Endothelial cell of umbilical vein (primary cell): ENCODE measurements around the gene GRIN3B. TPM values are rescaled to one million over a fixed set of nuclear protein-coding genes. Genes with fewer than 3 reads are reported as not detected.

ENCODE experiments used
- BruUV-seq: library from RNA; stranded (reverse); fragments of 400-500 nt; replicated peaks from 2 replicates; lab custom pipeline; 2021; lab: Mats Ljungman, UMichigan
- CTCF ChIA-PET: fragments of 300-600, 350-600 bp; sonication (Branson Sonifier 250); formaldehyde crosslinking; loops from one replicate; lab custom pipeline; 2021; ENCODE audit warnings: antibody characterized with exemption, inconsistent platforms; lab: Charles Lee
- POLR2A ChIA-PET: fragments of 300-600, 350-600 bp; sonication (Branson Sonifier 250); formaldehyde crosslinking; loops from one replicate; lab custom pipeline; 2021; ENCODE audit warnings: antibody characterized with exemption, inconsistent platforms; lab: Charles Lee
- DNase-seq: peaks from one replicate; pipeline ENCODE4 v3.0.0-alpha.2; 2011; ENCODE audit warnings: low read depth, low spot score
- FAIRE-seq: peaks from 2 replicates; lab custom pipeline; 2011; peaks lifted over from hg19 to GRCh38; lab: Jason Lieb, UNC
- H2AFZ ChIP-seq: 2 replicates; pipeline ENCODE4 v1.6.0; 2012; ENCODE audit warnings: low read depth, low read length, control low read depth, inconsistent platforms
- H3K27ac ChIP-seq: 2 replicates; pipeline ENCODE4 v1.5.1; 2011; ENCODE audit warnings: low read depth, mild to moderate bottlenecking, control low read depth, low read length, moderate library complexity; ENCODE audit not compliant: insufficient read depth
- H3K27me3 ChIP-seq, 2 experiments: 2 replicates each; pipeline versions ENCODE4 v1.6.0 to v1.6.1; 2011; ENCODE audit warnings: low read length in 2 of 2, mixed read lengths in 1 of 2; ENCODE audit not compliant: control insufficient read depth in 2 of 2, insufficient read depth in 2 of 2
- H3K36me3 ChIP-seq, 2 experiments: 2 replicates in 1 of 2; 3 replicates in 1 of 2; pipeline ENCODE4 v1.5.1; 2011; ENCODE audit warnings: low read length in 2 of 2, mild to moderate bottlenecking in 1 of 2, moderate library complexity in 1 of 2; ENCODE audit not compliant: control insufficient read depth in 2 of 2, insufficient read depth in 2 of 2; ENCODE audit errors: extremely low read depth in 1 of 2
- H3K4me1 ChIP-seq: 3 replicates; pipeline ENCODE4 v1.5.1; 2011; ENCODE audit warnings: mild to moderate bottlenecking, low read length; ENCODE audit not compliant: control insufficient read depth, insufficient read depth; ENCODE audit errors: extremely low read depth
- H3K4me2 ChIP-seq: 2 replicates; pipeline ENCODE4 v1.6.1; 2011; ENCODE audit warnings: low read length, control low read depth, mixed read lengths; ENCODE audit not compliant: insufficient read depth
- H3K4me3 ChIP-seq, 3 experiments: fragments of 200-600 bp in 1 of 3; sonication (generic), shearing (Covaris generic) in 1 of 3; replicated peaks in 1 of 3; 2 replicates each; pipeline ENCODE4 v1.5.1; 2011 to 2016; ENCODE audit warnings: control low read depth in 3 of 3, low read length in 3 of 3, mild to moderate bottlenecking in 2 of 3, inconsistent platforms in 1 of 3, low read depth in 1 of 3, moderate library complexity in 1 of 3; ENCODE audit not compliant: insufficient read depth in 1 of 3
- H3K79me2 ChIP-seq: 2 replicates; pipeline ENCODE4 v1.6.0; 2012; ENCODE audit warnings: low read length, inconsistent platforms; ENCODE audit not compliant: control insufficient read depth, insufficient read depth
- H3K9ac ChIP-seq: replicated peaks from 2 replicates; pipeline ENCODE3; 2011; ENCODE audit warnings: low read length, control low read depth; ENCODE audit not compliant: insufficient read depth; ENCODE audit errors: extremely low read depth
- H3K9me1 ChIP-seq: replicated peaks from 3 replicates; pipeline ENCODE4 v1.6.0; 2011; ENCODE audit warnings: mild to moderate bottlenecking, low read length; ENCODE audit not compliant: control insufficient read depth, insufficient read depth; ENCODE audit errors: extremely low read depth
- H3K9me3 ChIP-seq: replicated peaks from 2 replicates; pipeline ENCODE4 v1.5.1; 2012; ENCODE audit warnings: low read length, inconsistent platforms; ENCODE audit not compliant: control insufficient read depth, insufficient read depth
- H4K20me1 ChIP-seq: replicated peaks from 2 replicates; pipeline ENCODE3; 2011; ENCODE audit warnings: mild to moderate bottlenecking, low read length; ENCODE audit not compliant: control insufficient read depth, insufficient read depth; ENCODE audit errors: extremely low read depth
- CTCF ChIP-seq, 2 donors: IDR thresholded peaks; 1 replicate in 1 of 2; 2 replicates in 1 of 2; pipeline ENCODE4 v1.5.1; 2011; ENCODE audit warnings: low read length in 2 of 2, mild to moderate bottlenecking in 2 of 2, moderate library complexity in 2 of 2, control low read depth in 1 of 2, inconsistent platforms in 1 of 2, low read depth in 1 of 2; ENCODE audit not compliant: insufficient read depth in 1 of 2; ENCODE audit errors: extremely low read depth in 1 of 2
- EZH2 ChIP-seq: IDR thresholded peaks from 2 replicates; pipeline ENCODE4 v1.6.1; 2012; ENCODE audit warnings: borderline replicate concordance, low read depth, mild to moderate bottlenecking, moderate library complexity, low read length, inconsistent platforms; ENCODE audit not compliant: severe bottlenecking
- FOS ChIP-seq: IDR thresholded peaks from 2 replicates; pipeline ENCODE4 v1.6.1; 2011; ENCODE audit warnings: mild to moderate bottlenecking, low read length, moderate library complexity, borderline replicate concordance; ENCODE audit not compliant: insufficient read depth
- GATA2 ChIP-seq: IDR thresholded peaks from 2 replicates; pipeline ENCODE4 v1.7.0; 2011; ENCODE audit warnings: low read depth, mild to moderate bottlenecking, moderate library complexity, mixed read lengths, low read length; ENCODE audit not compliant: insufficient read length, insufficient read depth
- JUN ChIP-seq: IDR thresholded peaks from 2 replicates; pipeline ENCODE4 v1.6.1; 2011; ENCODE audit warnings: borderline replicate concordance, low read depth; ENCODE audit not compliant: insufficient read length, insufficient read depth
- MAX ChIP-seq: IDR thresholded peaks from 2 replicates; pipeline ENCODE4 v1.6.1; 2011; ENCODE audit not compliant: insufficient read depth, insufficient read length
- MYC ChIP-seq: IDR thresholded peaks from one replicate; pipeline ENCODE4 v1.6.1; 2011; ENCODE audit warnings: mild to moderate bottlenecking, low read depth, low read length
- POLR2A ChIP-seq: IDR thresholded peaks from 2 replicates; pipeline ENCODE4 v1.6.1; 2012; ENCODE audit warnings: low read depth, mild to moderate bottlenecking, control low read depth, low read length
- POLR2AphosphoS5 ChIP-seq: IDR thresholded peaks from 2 replicates; pipeline ENCODE4 v1.6.1; 2012; ENCODE audit warnings: low read depth, mild to moderate bottlenecking, control low read depth, low read length, moderate library complexity; ENCODE audit not compliant: insufficient read depth
- dilution Hi-C: fragments of 300-500 bp; cut with MboI; formaldehyde crosslinking; loops from one replicate; pipeline ENCODE4 v1.15.0; 2019; ENCODE audit warnings: low sequenced_read_pairs; ENCODE audit not compliant: extremely low pct_ligation_motif_present
- intact Hi-C: fragments of 100-400 bp; cut with micrococcal nuclease; formaldehyde crosslinking; loops from one replicate; pipeline ENCODE4 v1.10.0; 2022
- polyA plus RNA-seq, 4 experiments: library from polyadenylated mRNA; depleted of rRNA in 3 of 4; stranded (reverse) in 3 of 4; unstranded in 1 of 4; fragments of >200 nt; gene quantifications; 2 replicates each; pipeline versions ENCODE4 v1.2.1 to v1.2.3, GENCODE V29; 2011 to 2012; ENCODE audit warnings: missing spikeins in 1 of 4
- total RNA-seq: library from RNA; stranded (reverse); gene quantifications from 2 replicates; pipeline ENCODE4 v1.2.3, GENCODE V29; 2021

Gene GRIN3B
- total and polyA plus RNA-seq, 2 donors (not counting 3 experiments of a cell fraction or from before 2014, with no cell fraction given), result 0.43 to 0.82 TPM

- ChIA-PET CTCF (interaction anchor here (0.6 to 2.1 kb wide), 2 partner anchors 57 to 58 kb away, joined by 3 to 29 read pairs; no protein-coding TSS in a partner anchor), POLR2A (no interaction called here)
- Histone ChIP-seq H3K4me1 (peaks cover 11% of the 10 kb centered on the region), H2AFZ (no peak overlapping the region), H3K36me3 (no peaks in the 10 kb centered on the region), H3K9me3 (no peaks in the 10 kb centered on the region), H3K79me2 (peaks cover 7% of the 10 kb centered on the region), H3K27ac (no peak overlapping the region), H3K4me3 (no peak overlapping the region), H3K9ac (no peak overlapping the region), H3K4me2 (no peak overlapping the region), H4K20me1 (no peaks in the 10 kb centered on the region), H3K9me1 (no peaks in the 10 kb centered on the region), H3K27me3 (no peaks in the 10 kb centered on the region)
- TF ChIP-seq POLR2AphosphoS5 (no peak), MYC (no peak), CTCF (IDR thresholded peaks at IDR 0.05; ENCODE audit: extremely low read depth in 1 of 2, insufficient read depth in 1 of 2, low read depth in 1 of 2, low read length in 2 of 2) (no peak), MAX (no peak), FOS (no peak), EZH2 (no peak), POLR2A (no peak), GATA2 (no peak), JUN (no peak)
- no TSS peak for BruUV-seq
- intact Hi-C loops, result no loop called here
- dilution Hi-C loops, result no loop called here
- no peak for DNase-seq
- no peak for FAIRE-seq
These were observed 19.9 kb upstream of the GRIN3B start for GRCh38 chr19:980133-980998.
